ENCODE results near the gene GAREM1. TPM values are rescaled to one million over a fixed set of nuclear protein-coding genes. Genes with fewer than 3 reads are reported as not detected.
"Not testable (repeated sequence)": the region's sequence is repeated elsewhere in the genome, so short reads cannot be mapped to it uniquely, and the experiment has no call there.

Gene GAREM1
- total RNA-seq, 1 donor from 2014 or later: 9.0 TPM

- Histone ChIP-seq H2AFZ (ENCODE audit: low read depth, low read length) (no peak overlapping the region), H3K9me3 (ENCODE audit: insufficient read depth, low read depth, low read length) (no peaks in the 10 kb centered on the region), H3K79me2 (ENCODE audit: insufficient read depth, low read length) (no peaks in the 10 kb centered on the region), H3K27me3 (ENCODE audit: insufficient read depth, low read length) (no peaks in the 10 kb centered on the region), H3K27ac (ENCODE audit: low read depth, low read length) (no peak overlapping the region), H3K36me3 (ENCODE audit: insufficient read depth, low read length) (no peaks in the 10 kb centered on the region), H3K4me2 (ENCODE audit: low read length) (no peak overlapping the region), H4K20me1 (ENCODE audit: insufficient read depth, low read length) (no peaks in the 10 kb centered on the region), H3K9ac (ENCODE audit: low read length) (no peak overlapping the region), H3K4me3 (ENCODE audit: insufficient read depth, low read depth, low read length) (no peak overlapping the region), H3K4me1 (ENCODE audit: insufficient read depth, low read length) (no peaks in the 10 kb centered on the region)
- no peak for DNase-seq (ENCODE audit: low read depth)
- FAIRE-seq: no peak
- Mint-ChIP-seq H3K27ac (ENCODE audit: unreplicated experiment) (no peak overlapping the region), H3K4me3 (ENCODE audit: unreplicated experiment) (no peak overlapping the region), H3K36me3 (ENCODE audit: low read depth, unreplicated experiment) (no peaks in the 10 kb centered on the region), H3K27me3 (ENCODE audit: low read depth, unreplicated experiment) (no peaks in the 10 kb centered on the region), H3K4me1 (ENCODE audit: low read depth, unreplicated experiment) (peaks cover 1% of the 10 kb centered on the region), H3K9me3 (ENCODE audit: unreplicated experiment) (peaks cover 4% of the 10 kb centered on the region)
- TF ChIP-seq, protein P1, sequence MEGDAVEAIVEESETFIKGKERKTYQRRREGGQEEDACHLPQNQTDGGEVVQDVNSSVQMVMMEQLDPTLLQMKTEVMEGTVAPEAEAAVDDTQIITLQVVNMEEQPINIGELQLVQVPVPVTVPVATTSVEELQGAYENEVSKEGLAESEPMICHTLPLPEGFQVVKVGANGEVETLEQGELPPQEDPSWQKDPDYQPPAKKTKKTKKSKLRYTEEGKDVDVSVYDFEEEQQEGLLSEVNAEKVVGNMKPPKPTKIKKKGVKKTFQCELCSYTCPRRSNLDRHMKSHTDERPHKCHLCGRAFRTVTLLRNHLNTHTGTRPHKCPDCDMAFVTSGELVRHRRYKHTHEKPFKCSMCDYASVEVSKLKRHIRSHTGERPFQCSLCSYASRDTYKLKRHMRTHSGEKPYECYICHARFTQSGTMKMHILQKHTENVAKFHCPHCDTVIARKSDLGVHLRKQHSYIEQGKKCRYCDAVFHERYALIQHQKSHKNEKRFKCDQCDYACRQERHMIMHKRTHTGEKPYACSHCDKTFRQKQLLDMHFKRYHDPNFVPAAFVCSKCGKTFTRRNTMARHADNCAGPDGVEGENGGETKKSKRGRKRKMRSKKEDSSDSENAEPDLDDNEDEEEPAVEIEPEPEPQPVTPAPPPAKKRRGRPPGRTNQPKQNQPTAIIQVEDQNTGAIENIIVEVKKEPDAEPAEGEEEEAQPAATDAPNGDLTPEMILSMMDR (IDR thresholded peaks at IDR 0.05; ENCODE audit: insufficient read depth, low read depth, low read length): no peak
- no peak for TF ChIP-seq EZH2 (IDR thresholded peaks at IDR 0.05; ENCODE audit: insufficient read depth, low read length)
Observed at GRCh38 chr18:32509111-32509510, 38.4 kb upstream of the GAREM1 start.

GRCh38 chr18:32507093-32507492 lies 36.4 kb upstream of the GAREM1 start:
- H3K27ac Mint-ChIP-seq (ENCODE audit: unreplicated experiment): no peak overlapping the region
- peaks cover 4% of the 10 kb centered on the region for H3K9me3 Mint-ChIP-seq (ENCODE audit: unreplicated experiment)
- no peaks in the 10 kb centered on the region for H3K36me3 Mint-ChIP-seq (ENCODE audit: low read depth, unreplicated experiment)
- Histone ChIP-seq H3K4me1 (ENCODE audit: insufficient read depth, low read length) (no peaks in the 10 kb centered on the region), H3K9me3 (ENCODE audit: insufficient read depth, low read depth, low read length) (no peaks in the 10 kb centered on the region), H3K79me2 (ENCODE audit: insufficient read depth, low read length) (no peaks in the 10 kb centered on the region), H3K27ac (ENCODE audit: low read depth, low read length) (no peak overlapping the region), H3K4me2 (ENCODE audit: low read length) (no peak overlapping the region), H3K9ac (ENCODE audit: low read length) (no peak overlapping the region), H4K20me1 (ENCODE audit: insufficient read depth, low read length) (no peaks in the 10 kb centered on the region), H3K36me3 (ENCODE audit: insufficient read depth, low read length) (no peaks in the 10 kb centered on the region), H3K27me3 (ENCODE audit: insufficient read depth, low read length) (no peaks in the 10 kb centered on the region), H2AFZ (ENCODE audit: low read depth, low read length) (no peak overlapping the region), H3K4me3 (ENCODE audit: insufficient read depth, low read depth, low read length) (no peak overlapping the region)
- TF ChIP-seq EZH2 (IDR thresholded peaks at IDR 0.05; ENCODE audit: insufficient read depth, low read length): no peak
- TF ChIP-seq, protein P1 (IDR thresholded peaks at IDR 0.05; ENCODE audit: insufficient read depth, low read depth, low read length): no peak
- FAIRE-seq (no peak), DNase-seq (ENCODE audit: low read depth) (no peak)
- H3K4me3 Mint-ChIP-seq (ENCODE audit: unreplicated experiment): no peak overlapping the region
- peaks cover 1% of the 10 kb centered on the region for H3K4me1 Mint-ChIP-seq (ENCODE audit: low read depth, unreplicated experiment)
- H3K27me3 Mint-ChIP-seq (ENCODE audit: low read depth, unreplicated experiment): peaks cover 2% of the 10 kb centered on the region

DNA sequence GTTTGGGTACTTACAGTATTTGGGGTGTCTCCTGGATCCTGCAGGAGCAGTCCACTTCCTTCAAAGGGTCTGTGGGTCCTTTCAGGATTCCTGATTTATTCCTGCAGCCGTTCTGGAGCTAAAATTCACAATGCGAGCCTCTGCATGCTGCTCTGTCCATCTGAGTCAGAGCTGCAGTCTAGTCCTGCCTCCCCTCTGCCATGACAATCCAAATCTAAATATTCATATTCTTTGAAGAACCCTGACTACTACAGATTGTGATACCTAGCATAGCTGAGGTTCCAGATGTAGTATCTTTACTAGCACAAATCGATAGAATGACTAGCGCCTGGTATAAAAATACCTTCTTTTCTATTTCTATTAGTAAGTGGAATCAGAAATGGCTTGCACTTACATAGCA lies 31.3 kb upstream of the GAREM1 start:
- DNase-seq (ENCODE audit: low read depth) (no peak), FAIRE-seq (no peak)
- H3K9me3 ChIP-seq (ENCODE audit: insufficient read depth, low read depth, low read length): no peaks in the 10 kb centered on the region
- no peak overlapping the region for H2AFZ ChIP-seq (ENCODE audit: low read depth, low read length)
- peaks cover 8% of the 10 kb centered on the region for H3K9me3 Mint-ChIP-seq (ENCODE audit: unreplicated experiment)
- H3K27me3 Mint-ChIP-seq (ENCODE audit: low read depth, unreplicated experiment): peaks cover 2% of the 10 kb centered on the region
- no peak overlapping the region for H3K27ac ChIP-seq (ENCODE audit: low read depth, low read length)
- H3K4me1 Mint-ChIP-seq (ENCODE audit: low read depth, unreplicated experiment): peaks cover 4% of the 10 kb centered on the region
- H3K9ac ChIP-seq (ENCODE audit: low read length): no peak overlapping the region
- no peaks in the 10 kb centered on the region for H3K36me3 ChIP-seq (ENCODE audit: insufficient read depth, low read length)
- H3K36me3 Mint-ChIP-seq (ENCODE audit: low read depth, unreplicated experiment): no peaks in the 10 kb centered on the region
- TF ChIP-seq EZH2 (IDR thresholded peaks at IDR 0.05; ENCODE audit: insufficient read depth, low read length): no peak
- H3K4me3 ChIP-seq (ENCODE audit: insufficient read depth, low read depth, low read length): no peak overlapping the region
- H4K20me1 ChIP-seq (ENCODE audit: insufficient read depth, low read length): no peaks in the 10 kb centered on the region
- H3K4me1 ChIP-seq (ENCODE audit: insufficient read depth, low read length): no peaks in the 10 kb centered on the region
- no peak overlapping the region for H3K4me3 Mint-ChIP-seq (ENCODE audit: unreplicated experiment)
- no peaks in the 10 kb centered on the region for H3K27me3 ChIP-seq (ENCODE audit: insufficient read depth, low read length)
- H3K27ac Mint-ChIP-seq (ENCODE audit: unreplicated experiment): no peak overlapping the region
- no peak overlapping the region for H3K4me2 ChIP-seq (ENCODE audit: low read length)
- no peaks in the 10 kb centered on the region for H3K79me2 ChIP-seq (ENCODE audit: insufficient read depth, low read length)

DNA sequence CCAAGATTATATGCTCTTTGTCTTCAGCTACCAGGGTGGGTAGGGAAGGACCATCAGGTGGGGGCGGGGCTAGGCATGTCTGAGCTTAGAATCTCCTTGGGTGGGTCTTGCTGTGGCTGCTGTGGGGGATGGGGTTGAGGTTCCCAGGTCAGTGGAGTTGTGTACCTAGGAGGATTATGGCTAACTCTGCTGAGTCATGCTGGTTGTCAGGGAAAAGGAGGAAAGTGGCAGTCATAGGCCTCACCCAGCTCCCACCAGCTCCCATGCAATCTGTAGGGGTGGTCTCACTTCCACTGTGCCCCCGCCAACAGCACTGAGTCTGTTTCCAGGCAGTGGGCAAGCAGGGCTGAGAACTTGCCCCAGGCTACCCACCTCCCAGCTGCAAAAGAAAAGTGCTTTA lies 30.6 kb upstream of the GAREM1 start:
- DNase-seq (ENCODE audit: low read depth); H3K9ac ChIP-seq (ENCODE audit: low read length); H3K27ac ChIP-seq (ENCODE audit: low read depth, low read length); H3K27me3 Mint-ChIP-seq (ENCODE audit: low read depth, unreplicated experiment); H3K36me3 ChIP-seq (ENCODE audit: insufficient read depth, low read length); H3K9me3 ChIP-seq (ENCODE audit: insufficient read depth, low read depth, low read length); H3K79me2 ChIP-seq (ENCODE audit: insufficient read depth, low read length); H3K4me3 Mint-ChIP-seq (ENCODE audit: unreplicated experiment); H2AFZ ChIP-seq (ENCODE audit: low read depth, low read length); FAIRE-seq; H3K4me1 Mint-ChIP-seq (ENCODE audit: low read depth, unreplicated experiment); H3K4me1 ChIP-seq (ENCODE audit: insufficient read depth, low read length); H3K27ac Mint-ChIP-seq (ENCODE audit: unreplicated experiment); H3K4me3 ChIP-seq (ENCODE audit: insufficient read depth, low read depth, low read length); H4K20me1 ChIP-seq (ENCODE audit: insufficient read depth, low read length); H3K36me3 Mint-ChIP-seq (ENCODE audit: low read depth, unreplicated experiment); H3K27me3 ChIP-seq (ENCODE audit: insufficient read depth, low read length); H3K4me2 ChIP-seq (ENCODE audit: low read length): not testable (repeated sequence)
- peaks cover 11% of the 10 kb centered on the region for H3K9me3 Mint-ChIP-seq (ENCODE audit: unreplicated experiment)

All from astrocyte (in vitro differentiated cells and primary cell).